HCT116 (cell line): ENCODE measurements around the gene FLNA. TPM values are rescaled to one million over a fixed set of nuclear protein-coding genes. Genes with fewer than 3 reads are reported as not detected.
A peak's percentile ranks its signal among the peaks of the same experiment; 100 is the strongest.

Experiments
- ATAC-seq: fragments of 200-7000 bp; cut with Tn5 transposase; 2 replicates; pipeline ENCODE4 v1.9.1; 2020; ENCODE audit warnings: mild to moderate bottlenecking, moderate library complexity
- BruUV-seq: library from RNA; stranded (reverse); fragments of 400-500 nt; replicated peaks from 2 replicates; lab custom pipeline; 2021; lab: Mats Ljungman, UMichigan
- CTCF ChIA-PET: fragments of 300-600 bp; sonication (Branson Sonifier 250); formaldehyde crosslinking; loops from one replicate; lab custom pipeline; 2021; ENCODE audit warnings: antibody characterized with exemption; lab: Charles Lee
- POLR2A ChIA-PET: fragments of 300-600, 350-600 bp; sonication (Branson Sonifier 250); formaldehyde crosslinking; loops from one replicate; lab custom pipeline; 2021; ENCODE audit warnings: antibody characterized with exemption; lab: Charles Lee
- RAD21 ChIA-PET, 2 experiments: fragments of 300-600 bp; sonication (Branson Sonifier 250); formaldehyde crosslinking; loops; one replicate each; lab custom pipeline; 2023; ENCODE audit warnings: low total read pairs in 2 of 2; ENCODE audit not compliant: uncharacterized antibody in 2 of 2, unreplicated experiment in 2 of 2, low non-redundant PET in 1 of 2; lab: Charles Lee
- DNase-seq: peaks from one replicate; pipeline ENCODE4 v3.0.0-alpha.2; 2010; ENCODE audit warnings: low read depth, low spot score
- H2AFZ ChIP-seq: fragments of 200-600 bp; shearing (Covaris generic), sonication (generic); 2 replicates; pipeline ENCODE4 v1.6.1; 2017; ENCODE audit warnings: low read depth, mixed run types, mixed read lengths, antibody characterized with exemption, low read length; ENCODE audit not compliant: poor library complexity, severe bottlenecking
- H3K27ac ChIP-seq: 2 replicates; pipeline ENCODE4 v1.5.1; 2012; ENCODE audit warnings: low read depth, low read length
- H3K27me3 ChIP-seq: fragments of 200-600 bp; sonication (generic); 2 replicates; pipeline ENCODE4 v1.6.1; 2016; ENCODE audit warnings: mixed run types, low read length, mixed read lengths; ENCODE audit not compliant: insufficient read depth
- H3K36me3 ChIP-seq, 2 experiments: fragments of 200-500 bp in 1 of 2; fragments of 200-600 bp in 1 of 2; sonication (Bioruptor generic) in 1 of 2; sonication (generic) in 1 of 2; 2 replicates each; pipeline versions ENCODE4 v1.5.1 to v1.6.1; 2014 to 2016; ENCODE audit warnings: low read length in 2 of 2, inconsistent platforms in 1 of 2, mixed read lengths in 1 of 2, mixed run types in 1 of 2; ENCODE audit not compliant: insufficient read depth in 2 of 2, control insufficient read depth in 1 of 2
- H3K4me1 ChIP-seq, 2 experiments: fragments of 200-600 bp in 1 of 2; sonication (generic) in 1 of 2; 2 replicates each; pipeline versions ENCODE4 v1.5.1 to v1.6.1; 2012 to 2017; ENCODE audit warnings: low read length in 2 of 2, inconsistent platforms in 1 of 2, mild to moderate bottlenecking in 1 of 2, mixed read lengths in 1 of 2, mixed run types in 1 of 2, moderate library complexity in 1 of 2; ENCODE audit not compliant: insufficient read depth in 2 of 2, control insufficient read depth in 1 of 2
- H3K4me2 ChIP-seq: fragments of 200-600 bp; sonication (generic); 2 replicates; pipeline ENCODE4 v1.6.1; 2017; ENCODE audit warnings: mixed run types, low read length, mixed read lengths
- H3K4me3 ChIP-seq, 2 experiments: fragments of 200-600 bp in 1 of 2; sonication (generic) in 1 of 2; replicated peaks in 1 of 2; 2 replicates each; pipeline ENCODE4 v1.5.1; 2011 to 2016; ENCODE audit warnings: low read length in 2 of 2, control low read depth in 1 of 2, low read depth in 1 of 2, mild to moderate bottlenecking in 1 of 2, mixed read lengths in 1 of 2, mixed run types in 1 of 2
- H3K79me2 ChIP-seq: fragments of 200-600 bp; sonication (generic); 2 replicates; pipeline ENCODE4 v1.6.1; 2017; ENCODE audit warnings: mild to moderate bottlenecking, mixed run types, low read length, moderate library complexity, mixed read lengths; ENCODE audit not compliant: insufficient read depth
- H3K9ac ChIP-seq: fragments of 200-600 bp; sonication (generic); 2 replicates; pipeline ENCODE4 v1.6.1; 2016; ENCODE audit warnings: low read length, mixed read lengths
- H3K9me2 ChIP-seq: fragments of 200-600 bp; sonication (generic), shearing (Covaris generic); 2 replicates; pipeline ENCODE4 v1.6.1; 2017; ENCODE audit warnings: mixed run types, mild to moderate bottlenecking, moderate library complexity; ENCODE audit not compliant: insufficient read depth
- H3K9me3 ChIP-seq, 2 experiments: fragments of 200-500 bp in 1 of 2; fragments of 200-600 bp in 1 of 2; sonication (Bioruptor generic) in 1 of 2; sonication (generic) in 1 of 2; 2 replicates each; pipeline ENCODE4 v1.6.1; 2014 to 2017; ENCODE audit warnings: low read length in 2 of 2, mixed read lengths in 2 of 2, inconsistent platforms in 1 of 2, low read depth in 1 of 2, mild to moderate bottlenecking in 1 of 2, mixed run types in 1 of 2, moderate library complexity in 1 of 2; ENCODE audit not compliant: control insufficient read depth in 1 of 2, insufficient read depth in 1 of 2
- H4K20me1 ChIP-seq: fragments of 200-600 bp; sonication (generic), shearing (Covaris generic); 2 replicates; pipeline ENCODE4 v1.6.1; 2017; ENCODE audit warnings: mixed run types, mild to moderate bottlenecking, moderate library complexity; ENCODE audit not compliant: insufficient read depth
- CEBPB ChIP-seq: IDR thresholded peaks from 2 replicates; pipeline ENCODE4 v1.6.1; 2012; ENCODE audit warnings: low read depth
- EGR1 ChIP-seq: IDR thresholded peaks from 2 replicates; pipeline ENCODE4 v1.6.1; 2012; ENCODE audit warnings: low read depth
- ELF1 ChIP-seq: IDR thresholded peaks from 2 replicates; pipeline ENCODE4 v1.6.1; 2012; ENCODE audit warnings: low read depth, borderline replicate concordance
- EZH2phosphoT487 ChIP-seq: fragments of 200-600 bp; IDR thresholded peaks from 2 replicates; pipeline ENCODE4 v1.6.1; 2018; ENCODE audit warnings: antibody characterized with exemption, borderline replicate concordance
- POLR2A ChIP-seq: IDR thresholded peaks from 2 replicates; pipeline ENCODE4 v1.7.0; 2011; ENCODE audit warnings: borderline replicate concordance; ENCODE audit not compliant: insufficient read depth, insufficient read length; ENCODE audit errors: extremely low read depth
- POLR2AphosphoS5 ChIP-seq: IDR thresholded peaks from 2 replicates; pipeline ENCODE4 v1.6.1; 2011; ENCODE audit warnings: mild to moderate bottlenecking, low read depth, low read length, moderate library complexity
- TCF7L2 ChIP-seq: IDR thresholded peaks from 2 replicates; pipeline ENCODE4 v1.7.0; 2011; ENCODE audit warnings: borderline replicate concordance, inconsistent platforms; ENCODE audit not compliant: insufficient read depth, insufficient read length; ENCODE audit errors: extremely low read depth
- YY1 ChIP-seq: IDR thresholded peaks from 2 replicates; pipeline ENCODE4 v1.6.1; 2011; ENCODE audit warnings: low read length, low read depth, moderate library complexity, mild to moderate bottlenecking; ENCODE audit not compliant: insufficient replicate concordance; ENCODE audit errors: extremely low read depth
- ZFX ChIP-seq: fragments of 450-650 bp; IDR thresholded peaks from 2 replicates; pipeline ENCODE4 v1.6.1; 2017
- intact Hi-C: fragments of 100-400 bp; cut with micrococcal nuclease; formaldehyde crosslinking; loops from 2 replicates; pipeline ENCODE4 v1.10.0; 2022
- total RNA-seq: library from RNA; stranded (reverse); gene quantifications from one replicate; pipeline ENCODE4 v1.2.1, GENCODE V29; 2021; ENCODE audit not compliant: unreplicated experiment
- TF ChIP-seq, protein P1 (sequence below), 3 experiments: fragments of 200-600 bp in 1 of 3; sonication (generic) in 1 of 3; IDR thresholded peaks in 2 of 3; conservative IDR thresholded peaks in 1 of 3; 2 replicates each; pipeline ENCODE4 v1.5.1; 2012 to 2017; ENCODE audit warnings: low read depth in 2 of 3, low read length in 2 of 3, antibody characterized with exemption in 1 of 3, borderline replicate concordance in 1 of 3, control low read depth in 1 of 3, mild to moderate bottlenecking in 1 of 3, mixed read lengths in 1 of 3, mixed run types in 1 of 3, moderate library complexity in 1 of 3; ENCODE audit not compliant: insufficient read depth in 1 of 3
- TF ChIP-seq, protein P2 (sequence below): IDR thresholded peaks from 2 replicates; pipeline ENCODE4 v1.6.1; 2011; ENCODE audit warnings: mild to moderate bottlenecking, low read length, moderate library complexity; ENCODE audit not compliant: insufficient replicate concordance; ENCODE audit errors: extremely low read depth

Gene FLNA
- total RNA-seq, 1 experiment from 2014 or later = 546 TPM

DNA sequence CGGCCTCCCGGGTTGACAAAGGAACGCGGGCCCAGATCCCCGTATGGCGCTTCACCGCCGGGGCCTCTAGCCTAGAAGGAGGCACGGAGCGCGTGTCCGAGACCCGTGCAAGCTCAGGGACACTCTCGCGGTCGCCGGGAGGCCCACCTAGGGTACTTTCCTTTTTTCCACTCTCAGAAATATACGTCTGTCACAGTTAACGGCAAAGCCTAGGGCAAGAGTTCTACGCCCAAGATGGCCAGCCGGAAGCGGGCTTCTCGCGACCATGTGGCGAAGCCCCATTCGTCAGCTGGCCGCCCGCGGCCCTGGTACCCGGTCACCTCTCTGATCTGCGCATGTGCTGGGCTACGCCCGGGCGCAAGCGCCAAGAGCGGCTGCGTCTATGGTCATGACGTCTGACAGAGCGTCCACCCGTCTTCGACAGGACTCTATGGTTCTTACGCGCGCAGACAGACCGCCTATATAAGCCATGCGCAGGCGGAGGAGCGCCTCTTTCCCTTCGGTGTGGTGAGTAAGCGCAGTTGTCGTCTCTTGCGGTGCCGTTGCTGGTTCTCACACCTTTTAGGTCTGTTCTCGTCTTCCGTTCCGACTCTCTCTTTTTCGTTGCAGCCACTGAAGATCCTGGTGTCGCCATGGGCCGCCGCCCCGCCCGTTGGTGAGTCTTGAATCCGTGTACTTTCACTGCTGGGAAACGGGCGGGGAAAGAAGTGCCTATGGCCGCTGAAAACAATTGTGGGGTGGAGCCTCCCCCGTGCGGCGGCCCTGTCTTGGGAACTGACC is 23.6 kb upstream of the FLNA start, which contains the start of gene RPL10:
RPL10 (plus strand) TSS at position 490 of the 780 bp plus-strand sequence; CDS start at position 633, 143 bp downstream.
- intact Hi-C loops = loop anchor here (10.0 kb wide), 1 partner anchor 423 kb away; the partner anchor contains the start of genes HCFC1 and TMEM187
- Histone ChIP-seq H3K36me3 (peaks cover 0 to 27% of the 10 kb centered on the region in 2 experiments; a peak in 1 of 4 replicates), H3K9ac (peak within 1 kb of the TSS; percentile 97), H3K9me2 (no peaks in the 10 kb centered on the region), H2AFZ (no peak within 1 kb of the TSS), H3K27ac (peak within 1 kb of the TSS; percentile 92), H3K4me1 (peaks cover 0 to 23% of the 10 kb centered on the region in 2 experiments; a peak in 2 of 4 replicates), H3K27me3 (no peaks in the 10 kb centered on the region), H3K4me2 (peak within 1 kb of the TSS; percentile 85), H3K9me3 (no peaks in the 10 kb centered on the region), H3K79me2 (peaks cover 19% of the 10 kb centered on the region), H4K20me1 (no peaks in the 10 kb centered on the region), H3K4me3 (peak within 1 kb of the TSS; percentile 84)
- POLR2A ChIA-PET = interaction anchor here (1.0 to 2.5 kb wide), 7 partner anchors 11 to 93 kb away, joined by 3 to 13 read pairs (median 9); partner anchors contain the start of genes DNASE1L1, SLC10A3 and TAFAZZIN
- RAD21 ChIA-PET = no interaction called here
- TF ChIP-seq TCF7L2 = peak; percentile 16
- TF ChIP-seq, protein P1, sequence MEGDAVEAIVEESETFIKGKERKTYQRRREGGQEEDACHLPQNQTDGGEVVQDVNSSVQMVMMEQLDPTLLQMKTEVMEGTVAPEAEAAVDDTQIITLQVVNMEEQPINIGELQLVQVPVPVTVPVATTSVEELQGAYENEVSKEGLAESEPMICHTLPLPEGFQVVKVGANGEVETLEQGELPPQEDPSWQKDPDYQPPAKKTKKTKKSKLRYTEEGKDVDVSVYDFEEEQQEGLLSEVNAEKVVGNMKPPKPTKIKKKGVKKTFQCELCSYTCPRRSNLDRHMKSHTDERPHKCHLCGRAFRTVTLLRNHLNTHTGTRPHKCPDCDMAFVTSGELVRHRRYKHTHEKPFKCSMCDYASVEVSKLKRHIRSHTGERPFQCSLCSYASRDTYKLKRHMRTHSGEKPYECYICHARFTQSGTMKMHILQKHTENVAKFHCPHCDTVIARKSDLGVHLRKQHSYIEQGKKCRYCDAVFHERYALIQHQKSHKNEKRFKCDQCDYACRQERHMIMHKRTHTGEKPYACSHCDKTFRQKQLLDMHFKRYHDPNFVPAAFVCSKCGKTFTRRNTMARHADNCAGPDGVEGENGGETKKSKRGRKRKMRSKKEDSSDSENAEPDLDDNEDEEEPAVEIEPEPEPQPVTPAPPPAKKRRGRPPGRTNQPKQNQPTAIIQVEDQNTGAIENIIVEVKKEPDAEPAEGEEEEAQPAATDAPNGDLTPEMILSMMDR (IDR thresholded peaks at IDR 0.05 in 2 of 3, conservative IDR thresholded peaks at IDR 0.05 in 1 of 3; ENCODE audit: borderline replicate concordance in 1 of 3, insufficient read depth in 1 of 3, low read depth in 2 of 3, low read length in 2 of 3) = no peak
- TF ChIP-seq POLR2A = peak; percentile 98
- no peak for TF ChIP-seq ELF1
- TF ChIP-seq YY1 = peak; percentile 74
- TF ChIP-seq POLR2AphosphoS5 = peak; percentile 99
- TF ChIP-seq EZH2phosphoT487 = no peak
- no peak for TF ChIP-seq CEBPB
- TF ChIP-seq, protein P2, sequence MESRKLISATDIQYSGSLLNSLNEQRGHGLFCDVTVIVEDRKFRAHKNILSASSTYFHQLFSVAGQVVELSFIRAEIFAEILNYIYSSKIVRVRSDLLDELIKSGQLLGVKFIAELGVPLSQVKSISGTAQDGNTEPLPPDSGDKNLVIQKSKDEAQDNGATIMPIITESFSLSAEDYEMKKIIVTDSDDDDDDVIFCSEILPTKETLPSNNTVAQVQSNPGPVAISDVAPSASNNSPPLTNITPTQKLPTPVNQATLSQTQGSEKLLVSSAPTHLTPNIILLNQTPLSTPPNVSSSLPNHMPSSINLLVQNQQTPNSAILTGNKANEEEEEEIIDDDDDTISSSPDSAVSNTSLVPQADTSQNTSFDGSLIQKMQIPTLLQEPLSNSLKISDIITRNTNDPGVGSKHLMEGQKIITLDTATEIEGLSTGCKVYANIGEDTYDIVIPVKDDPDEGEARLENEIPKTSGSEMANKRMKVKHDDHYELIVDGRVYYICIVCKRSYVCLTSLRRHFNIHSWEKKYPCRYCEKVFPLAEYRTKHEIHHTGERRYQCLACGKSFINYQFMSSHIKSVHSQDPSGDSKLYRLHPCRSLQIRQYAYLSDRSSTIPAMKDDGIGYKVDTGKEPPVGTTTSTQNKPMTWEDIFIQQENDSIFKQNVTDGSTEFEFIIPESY = peak; percentile 39
- TF ChIP-seq ZFX = peak; percentile 80
- TF ChIP-seq EGR1 = no peak
- CTCF ChIA-PET = interaction anchor here (1.2 kb wide), 1 partner anchor 25 kb away, joined by 6 read pairs; no protein-coding TSS in a partner anchor
- DNase-seq = peak; percentile 93
- BruUV-seq = no TSS peak
- ATAC-seq = peak; percentile 68
